HG03520 (cell line): ENCODE data around the gene CES1.
"Not testable (repeated sequence)": the region's sequence is repeated elsewhere in the genome, so short reads cannot be mapped to it uniquely, and the experiment has no call there.

Source experiments
- ATAC-seq: cut with Tn5 transposase; IDR thresholded peaks from one replicate; pipeline ENCODE4 v1.9.1; 2021; ENCODE audit warnings: mild to moderate bottlenecking, moderate library complexity; ENCODE audit not compliant: unreplicated experiment

Gene CES1

DNA sequence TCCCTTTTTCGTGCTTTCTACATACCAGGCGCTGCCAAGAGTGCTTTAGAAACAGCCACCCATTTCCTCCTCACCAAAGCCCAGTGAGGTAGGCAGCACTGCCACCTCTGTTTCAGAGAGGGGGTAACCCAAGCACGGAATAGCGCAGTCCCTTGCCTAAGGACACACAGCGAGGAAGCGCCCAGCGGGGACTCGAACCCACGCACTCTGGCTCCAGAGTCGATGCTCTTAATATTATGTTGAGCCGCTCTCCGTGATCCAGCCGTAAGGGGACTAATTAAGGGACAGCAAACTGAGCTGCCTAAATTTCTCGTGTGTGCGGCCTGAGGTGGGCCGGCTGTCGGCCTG is 497 bp downstream of the CES1 start:
- ATAC-seq: no peak

DNA sequence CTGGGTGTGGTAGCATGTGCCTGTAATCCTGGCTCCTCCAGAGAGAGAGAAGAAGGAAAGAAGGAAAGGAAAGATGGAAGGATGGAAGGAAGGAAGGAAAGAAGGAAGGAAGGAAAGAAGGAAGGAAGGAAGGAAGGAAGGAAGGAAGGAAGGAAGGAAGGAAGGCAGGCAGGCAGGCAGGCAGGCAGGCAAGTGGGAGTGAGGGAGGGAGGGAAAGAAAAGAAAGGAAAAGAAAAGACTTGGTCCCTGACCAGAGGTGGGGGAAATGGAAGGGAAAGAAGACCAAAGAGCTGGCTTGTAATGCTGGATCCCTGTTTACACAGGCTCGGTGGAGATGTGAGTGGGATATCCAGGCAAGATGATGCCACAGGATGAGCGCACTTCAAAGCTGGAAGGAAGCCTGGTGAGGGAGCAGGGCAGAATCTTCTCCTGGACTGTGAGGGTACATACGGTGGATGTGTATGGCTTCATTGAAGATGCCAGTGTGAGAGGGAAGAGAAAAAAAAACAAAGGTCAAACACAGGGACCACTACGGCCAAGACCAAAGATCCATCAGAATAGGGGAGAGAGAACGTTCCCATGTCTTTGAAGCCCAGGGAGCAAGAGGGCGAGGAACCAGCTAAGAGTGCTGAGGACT is 2.1 kb downstream of the CES1 start:
- ATAC-seq: no peak

DNA sequence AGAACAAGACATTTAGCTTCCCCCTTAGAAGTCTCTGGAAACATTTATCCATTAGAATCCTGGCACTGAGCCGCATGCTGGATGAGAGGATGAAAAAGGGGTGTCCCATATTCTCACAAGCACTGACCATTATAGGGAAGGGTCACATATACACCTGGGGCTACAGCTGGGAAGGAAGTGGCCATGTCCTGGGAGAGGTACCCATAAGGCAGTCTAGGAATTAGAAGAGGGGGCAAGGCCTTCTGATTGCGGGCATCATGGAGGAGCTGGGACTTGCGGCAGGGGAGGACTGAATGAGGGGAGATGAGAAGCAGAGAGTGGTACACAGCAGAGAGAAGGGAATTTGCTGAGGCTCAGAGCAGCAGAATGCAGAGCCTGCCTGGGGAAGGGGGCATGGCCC is 3.7 kb downstream of the CES1 start:
- ATAC-seq: not testable (repeated sequence)

DNA sequence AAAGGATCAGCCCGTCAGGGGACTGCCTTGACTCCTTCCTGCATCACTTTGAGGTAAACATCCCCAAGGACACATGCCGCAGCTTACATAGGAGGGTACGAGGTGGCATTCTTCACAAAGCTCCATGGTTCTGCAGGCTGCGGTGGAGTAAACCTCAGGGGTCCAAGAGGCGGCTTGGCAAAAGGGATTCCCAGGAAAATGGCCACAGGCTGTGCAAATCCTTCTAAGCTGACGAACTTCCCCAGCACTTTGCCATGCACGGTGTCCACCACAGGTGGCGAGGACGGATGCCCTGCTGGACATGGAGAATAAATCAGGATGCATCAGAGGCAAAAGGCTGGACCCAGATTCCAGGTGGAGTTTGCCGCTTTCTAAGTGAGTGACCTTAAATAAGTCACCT is 4.2 kb downstream of the CES1 start:
- ATAC-seq: no peak

DNA sequence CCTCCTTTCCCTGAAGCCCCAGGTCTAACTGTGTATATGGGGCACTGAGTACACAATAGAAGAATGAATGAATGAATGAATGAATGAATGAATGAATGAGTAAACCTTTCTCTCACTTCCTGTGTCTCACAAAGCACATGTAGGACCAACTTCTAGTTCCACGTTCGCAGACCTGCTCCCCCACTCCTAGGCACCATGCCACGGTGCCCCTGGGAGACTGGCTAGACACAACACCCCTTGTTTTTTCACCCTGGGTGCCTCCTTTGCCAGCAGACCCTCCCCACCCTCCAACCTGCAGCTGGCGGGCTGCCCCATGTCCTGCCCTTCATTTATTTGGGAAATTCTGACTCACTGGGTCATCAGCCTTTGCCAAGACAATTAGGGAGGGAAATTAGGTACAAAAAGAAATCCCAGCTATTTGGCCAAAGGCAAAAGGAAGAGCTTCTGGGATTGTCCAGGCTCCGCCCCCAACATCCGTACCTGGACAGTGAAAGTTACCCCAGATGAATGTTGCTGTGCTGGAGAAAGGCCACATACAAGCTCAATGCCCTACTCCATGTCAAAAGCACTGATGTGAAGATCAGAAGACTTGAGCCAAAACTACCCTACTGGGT is 7.7 kb downstream of the CES1 start:
- no peak for ATAC-seq

DNA sequence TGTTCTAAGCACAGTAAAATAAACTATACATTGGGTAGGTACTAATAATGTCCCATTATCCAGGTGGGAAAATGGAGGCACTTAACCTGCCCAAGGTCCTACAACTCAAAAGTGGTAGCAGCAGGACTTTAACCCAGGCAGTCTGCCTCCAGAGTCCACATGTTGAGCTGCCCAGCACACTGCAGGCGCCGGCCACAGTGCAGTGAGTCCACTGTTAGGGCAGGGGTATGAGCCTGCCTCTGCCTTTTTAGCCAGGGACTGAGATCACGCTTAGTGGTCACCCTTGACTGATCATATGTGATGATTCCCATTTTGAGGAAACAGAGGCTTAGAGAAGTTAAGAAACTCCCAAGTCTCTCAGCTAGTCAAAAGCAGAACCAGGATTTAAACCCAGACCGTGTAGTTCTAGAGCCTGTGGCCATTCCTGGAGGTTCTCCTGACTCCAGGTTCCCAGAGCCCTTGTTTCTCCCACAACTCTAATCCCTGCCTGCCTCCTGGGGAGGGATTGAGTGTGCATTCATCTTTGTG is 8.4 kb downstream of the CES1 start:
- no peak for ATAC-seq

DNA sequence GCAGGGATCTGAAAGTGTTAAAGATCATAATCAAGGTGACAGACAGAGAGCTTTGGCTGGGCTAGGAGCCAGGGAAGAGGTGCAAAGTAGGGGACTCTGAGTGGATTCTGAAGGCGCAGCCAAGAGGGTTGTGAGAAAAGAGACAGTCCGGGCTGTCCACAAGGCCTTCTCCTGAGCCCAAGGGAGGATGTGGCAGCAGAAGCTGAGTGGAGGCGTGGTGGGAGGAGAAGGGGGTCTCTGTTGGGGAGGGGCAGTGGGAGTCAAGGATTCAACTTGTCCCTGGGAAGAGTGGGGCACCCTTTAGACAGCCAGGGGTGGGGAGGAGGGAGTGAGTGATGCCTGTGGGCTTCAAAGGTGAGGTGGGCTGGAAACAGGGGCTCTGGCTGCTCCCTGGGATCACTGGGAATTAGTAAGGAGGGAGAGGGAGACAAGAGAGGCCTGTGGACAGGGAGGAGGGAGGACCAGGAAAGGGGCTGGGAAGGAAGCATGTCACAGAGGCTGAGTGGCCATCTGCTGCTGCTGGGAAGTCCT is 10.6 kb downstream of the CES1 start:
- no peak for ATAC-seq

DNA sequence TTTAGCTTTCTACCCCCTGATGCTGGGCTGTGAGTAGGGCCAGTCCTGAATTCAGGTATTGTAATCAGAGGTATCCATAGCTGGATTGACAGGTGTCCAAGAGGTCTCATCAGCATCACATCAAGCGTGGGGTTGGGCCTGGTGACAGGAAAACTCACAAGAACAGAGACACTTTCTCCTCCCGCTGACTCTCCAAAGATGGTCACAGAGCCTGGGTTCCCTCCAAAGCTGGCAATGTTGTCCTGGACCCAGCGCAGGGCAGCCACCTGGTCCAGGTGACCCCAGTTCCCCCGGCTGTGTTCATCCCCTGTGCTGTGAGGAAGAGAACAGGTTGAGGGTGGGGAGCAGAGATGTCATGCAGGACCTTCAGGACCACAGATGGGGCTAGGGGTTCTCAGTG is 11.7 kb downstream of the CES1 start:
- no peak for ATAC-seq

DNA sequence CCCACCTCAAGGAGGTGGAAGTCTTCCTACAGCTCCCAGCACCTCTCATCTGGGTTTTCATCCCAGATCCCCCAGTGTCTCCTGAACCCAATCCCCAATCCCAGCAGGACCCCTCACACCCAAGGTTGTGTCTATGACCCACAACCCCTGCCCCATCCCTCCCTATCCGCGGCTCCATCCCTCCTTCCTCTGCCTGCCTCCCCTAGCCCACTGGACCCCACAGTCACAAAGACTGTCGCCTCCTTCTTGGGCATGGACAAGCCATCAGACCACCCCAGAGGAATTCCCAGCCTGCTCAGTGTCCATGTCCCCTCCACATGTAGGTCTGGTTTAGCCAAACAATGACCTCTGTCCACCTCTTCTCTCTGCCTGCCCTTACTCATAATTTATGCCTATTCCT is 12.3 kb downstream of the CES1 start:
- no peak for ATAC-seq

DNA sequence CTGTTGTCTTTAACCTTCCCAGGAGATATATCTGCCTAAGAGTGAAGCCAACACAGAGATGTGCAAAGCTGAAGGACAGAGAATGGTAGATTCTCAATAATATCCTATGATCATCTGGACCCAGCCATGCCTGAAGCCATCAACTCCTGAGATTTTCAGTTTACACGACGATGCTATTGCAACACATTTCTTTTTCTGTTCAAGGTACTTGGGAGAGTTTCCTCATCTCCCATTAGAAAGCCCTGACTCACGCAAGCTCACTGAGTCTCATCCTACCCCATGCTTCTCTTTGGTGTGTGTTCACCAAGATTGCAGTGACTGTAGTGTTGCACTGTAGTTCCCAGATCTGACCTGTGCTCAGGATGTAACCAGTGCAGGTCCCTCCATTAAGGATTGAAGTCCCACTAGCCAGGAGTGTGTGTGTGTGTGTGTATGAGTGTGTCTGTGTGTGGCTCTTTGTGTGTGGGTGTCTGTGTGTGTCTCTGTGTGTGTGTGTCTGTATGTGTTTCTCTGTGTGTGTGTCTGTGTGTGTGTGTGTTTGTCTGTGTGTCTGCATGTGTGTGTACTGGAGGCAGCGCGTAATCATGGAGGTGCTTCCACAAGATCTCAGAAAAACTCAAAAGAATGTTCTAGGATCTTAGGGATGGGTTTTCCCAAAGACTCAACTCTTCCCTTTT is 15.5 kb downstream of the CES1 start:
- ATAC-seq: no peak

DNA sequence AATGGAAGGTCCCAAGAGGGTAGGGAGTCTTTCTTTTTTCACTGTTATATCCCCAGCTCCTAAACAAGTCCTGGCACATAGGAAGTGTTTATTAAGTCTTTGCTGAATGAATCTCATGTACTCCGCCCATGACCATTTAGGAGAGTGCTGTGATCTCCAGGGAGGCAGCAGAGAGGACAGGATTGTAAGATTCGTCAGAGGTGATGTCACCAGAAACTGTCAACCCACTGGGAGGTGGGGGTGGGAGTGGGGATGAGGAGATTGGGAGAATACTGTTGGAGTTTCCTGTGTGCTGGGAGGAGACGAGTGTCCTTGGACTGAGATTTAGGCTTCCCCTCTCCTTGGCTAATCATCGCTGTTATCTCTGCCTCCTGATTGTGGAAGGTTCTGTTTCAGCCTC is 16.7 kb downstream of the CES1 start:
- ATAC-seq: not testable (repeated sequence)

DNA sequence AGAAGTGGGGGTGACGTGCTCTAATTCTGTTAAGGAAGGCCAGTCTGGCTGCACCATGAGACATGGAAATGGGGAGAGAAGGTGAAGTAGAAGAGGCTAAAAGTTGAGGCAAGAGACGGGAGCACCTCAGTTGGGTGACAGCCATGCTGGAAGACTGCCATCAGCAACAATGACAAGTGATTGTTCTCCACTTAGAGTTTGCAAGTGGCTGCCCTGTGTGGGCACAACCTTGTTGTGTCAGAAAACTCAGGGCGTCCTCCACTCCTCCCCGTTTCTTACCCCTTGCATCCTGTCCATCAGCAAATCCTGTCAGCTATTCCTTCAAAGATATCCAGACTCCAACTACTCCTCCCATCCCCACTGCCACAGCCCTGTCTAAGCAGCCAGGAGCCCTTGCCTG is 17.6 kb downstream of the CES1 start:
- no peak for ATAC-seq

DNA sequence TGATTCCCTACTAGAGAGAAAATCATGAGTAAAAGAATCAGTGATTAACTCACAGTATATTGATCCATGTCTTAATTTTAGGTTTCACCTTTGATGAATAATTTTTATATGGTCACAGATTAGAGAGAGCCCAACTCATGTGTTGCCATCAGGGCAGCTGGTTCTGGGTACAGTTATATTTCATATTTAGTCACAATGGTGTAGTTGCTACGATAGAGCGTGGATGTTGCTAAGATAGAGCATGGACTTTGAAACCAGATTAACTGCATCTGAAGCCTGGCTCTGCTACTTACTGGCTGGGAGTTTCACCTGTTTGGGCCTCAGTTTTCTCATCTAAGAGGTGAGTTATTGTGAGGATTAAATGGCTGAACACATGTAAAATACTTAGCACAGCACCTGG is 18.7 kb downstream of the CES1 start:
- not testable (repeated sequence) for ATAC-seq

DNA sequence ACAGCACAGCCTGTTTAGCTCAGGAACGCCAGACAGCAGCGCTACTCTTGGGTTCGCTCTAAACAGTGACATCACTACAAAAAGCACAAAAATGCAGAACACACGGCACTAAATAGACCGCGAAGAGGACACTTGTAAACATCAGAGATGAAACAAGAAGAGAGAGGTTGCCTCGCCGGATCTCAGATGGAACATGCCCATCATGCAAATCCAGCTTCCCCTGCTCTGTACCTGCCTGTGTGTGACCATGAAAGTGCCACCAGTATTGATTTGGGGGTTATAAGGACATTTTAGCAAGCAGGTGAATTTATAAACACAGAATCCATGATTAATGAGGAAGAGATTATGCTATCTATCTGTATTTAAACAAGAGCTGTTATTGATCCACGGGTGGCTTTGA is 19.2 kb downstream of the CES1 start:
- not testable (repeated sequence) for ATAC-seq

DNA sequence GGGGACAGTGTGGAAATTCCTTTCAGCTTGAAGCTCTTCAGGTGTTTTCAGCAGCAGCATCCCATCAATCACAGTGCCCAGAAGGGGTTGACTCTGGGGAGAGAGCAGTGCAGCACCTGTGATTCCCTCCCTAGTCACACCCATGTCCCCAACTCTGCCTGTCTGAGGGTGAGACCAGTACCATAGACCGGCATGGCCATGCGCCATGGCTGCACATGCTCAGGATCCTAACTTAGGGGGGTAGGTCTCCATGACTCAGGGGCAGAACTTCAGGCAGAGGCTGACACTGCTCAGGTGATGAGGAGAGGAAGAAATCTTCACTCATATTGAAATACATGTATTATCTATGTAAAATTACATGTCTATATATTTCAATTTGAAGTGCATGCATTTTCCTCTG is 19.9 kb downstream of the CES1 start:
- no peak for ATAC-seq

DNA sequence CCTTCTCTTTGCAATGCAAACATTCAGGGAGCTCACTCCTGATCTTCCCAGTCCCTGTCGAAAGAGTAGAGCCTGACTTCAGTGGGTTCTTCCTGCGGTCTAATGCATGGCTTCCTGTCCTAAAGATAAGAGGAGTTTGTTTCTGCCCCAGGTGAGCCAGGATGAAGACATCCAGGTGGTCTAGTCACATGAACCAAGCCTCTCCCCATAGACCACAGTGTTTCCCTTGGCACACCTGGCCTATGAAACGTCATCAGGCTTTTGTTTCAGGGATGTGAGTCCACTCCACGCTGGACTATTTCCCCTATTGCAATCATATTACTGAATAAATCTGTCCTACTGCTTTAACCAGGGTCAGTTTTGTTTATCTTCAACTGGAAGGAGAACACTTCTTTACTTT is 21.1 kb downstream of the CES1 start:
- no peak for ATAC-seq

DNA sequence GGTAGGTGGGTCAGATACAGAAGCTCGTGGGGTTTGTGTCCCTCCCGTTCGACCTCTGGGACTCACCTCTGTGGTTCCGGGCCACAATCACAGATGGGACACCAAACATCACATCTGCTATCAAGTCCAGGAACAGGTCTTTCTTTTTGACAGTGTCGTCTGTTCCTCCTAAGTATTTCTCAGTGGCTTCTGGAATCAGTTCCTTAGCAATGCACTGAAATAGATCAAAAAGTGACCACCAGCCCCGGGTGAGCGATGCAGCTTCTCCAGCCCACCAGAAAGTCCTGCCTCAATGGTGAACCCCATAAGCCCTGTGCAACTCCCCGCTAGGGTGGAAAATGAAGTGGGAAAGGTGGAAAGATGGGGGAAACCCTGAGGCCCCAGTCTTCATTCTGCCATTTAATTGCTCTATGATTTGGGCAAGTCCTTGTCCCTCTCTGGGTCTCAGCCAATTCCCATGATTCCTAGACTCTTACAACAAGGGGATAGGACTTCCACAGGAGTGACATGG is 22.4 kb downstream of the CES1 start:
- ATAC-seq: no peak

DNA sequence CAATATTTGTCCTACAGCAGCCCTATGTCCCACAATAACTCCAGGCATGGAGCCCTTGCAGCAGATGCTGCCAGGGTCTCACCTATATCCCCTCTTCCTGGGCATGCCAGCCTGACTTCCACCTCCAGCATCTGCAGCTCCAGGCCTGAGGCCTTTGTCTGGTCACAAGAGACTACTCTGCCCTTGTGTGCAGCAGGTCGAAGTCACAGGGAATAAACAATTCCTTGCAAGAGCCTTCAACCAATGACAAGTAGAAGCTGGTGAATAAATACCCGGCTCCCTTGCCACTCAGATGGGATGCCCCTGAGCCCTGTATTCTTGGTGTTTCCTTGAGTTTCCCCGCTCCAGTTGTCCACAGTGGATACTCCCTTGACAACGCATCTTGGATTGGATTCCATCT is 23.0 kb downstream of the CES1 start:
- ATAC-seq: no peak

DNA sequence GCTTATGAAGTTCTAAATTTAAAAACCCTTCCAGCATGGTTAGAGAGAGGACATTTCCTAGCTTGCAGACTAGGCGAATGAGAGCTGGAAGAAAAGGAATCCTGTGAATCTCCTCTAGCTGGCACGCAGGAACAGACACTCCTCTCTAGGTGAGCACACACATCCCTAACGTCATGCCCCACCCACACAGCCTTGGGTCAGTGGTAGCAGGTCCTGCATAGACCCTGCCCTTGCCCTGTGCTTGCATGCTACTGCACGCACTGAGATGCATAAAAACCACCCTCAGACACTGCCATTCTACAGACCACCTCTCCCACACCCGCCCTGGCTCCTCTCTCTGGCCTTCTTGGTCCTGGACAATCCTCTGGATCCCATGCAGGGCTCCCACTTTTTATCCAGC is 23.5 kb downstream of the CES1 start:
- no peak for ATAC-seq

DNA sequence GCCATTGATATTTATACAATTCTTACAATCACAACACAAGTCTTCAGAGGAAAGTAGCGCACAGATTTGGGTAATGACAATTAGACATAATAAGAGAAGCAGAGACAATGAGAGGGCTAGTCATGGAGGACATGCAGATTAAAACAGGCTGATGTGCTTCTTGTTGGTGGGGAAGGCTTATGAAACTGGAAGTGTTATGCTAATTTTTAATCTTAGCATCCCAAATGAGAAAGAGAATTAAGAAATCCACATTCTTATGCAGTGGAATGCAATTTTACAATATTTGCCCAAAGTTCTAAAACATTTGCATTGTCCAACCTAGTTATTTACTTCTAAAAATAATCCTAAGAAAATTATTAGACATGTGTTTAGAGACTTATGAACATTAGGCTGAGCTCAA is 24.6 kb downstream of the CES1 start:
- not testable (repeated sequence) for ATAC-seq

DNA sequence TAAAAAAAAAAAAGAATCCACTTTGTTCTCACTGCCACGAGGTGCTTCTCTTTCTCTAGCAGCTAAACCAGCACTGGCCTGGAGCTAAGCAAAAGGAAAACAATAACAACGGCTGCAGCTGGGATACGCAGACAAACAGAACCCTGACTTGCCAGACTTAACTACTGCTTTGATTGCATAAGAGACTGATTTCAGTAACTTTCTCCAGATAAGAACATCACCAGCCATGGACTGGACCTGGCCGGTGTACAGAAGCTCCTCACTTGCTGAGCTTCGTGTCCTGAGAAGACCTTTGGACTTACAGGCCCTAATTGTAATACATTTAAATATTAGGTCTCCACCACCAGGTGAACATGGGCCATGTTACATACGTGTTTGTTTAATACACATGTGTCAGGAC is 27.8 kb downstream of the CES1 start:
- not testable (repeated sequence) for ATAC-seq

DNA sequence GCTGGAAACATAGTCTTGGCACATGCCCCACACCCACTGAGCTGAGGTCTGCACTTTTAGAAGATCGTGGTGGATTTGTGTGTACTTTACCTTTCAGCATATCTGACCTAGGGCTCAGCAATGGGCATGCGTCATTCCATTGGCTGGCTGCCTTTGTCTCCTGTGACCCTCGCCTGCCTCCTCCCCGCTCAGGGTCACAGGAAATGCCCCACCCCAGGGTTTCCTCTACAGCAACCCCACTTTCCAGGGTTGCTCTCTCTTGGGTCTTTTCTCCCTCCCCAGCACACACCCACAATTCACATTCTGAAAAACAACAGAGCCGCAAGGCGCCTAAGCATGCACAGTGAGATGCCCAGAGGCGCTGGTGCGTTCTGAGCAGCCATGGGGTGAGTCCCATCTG is 29.2 kb downstream of the CES1 start:
- not testable (repeated sequence) for ATAC-seq
